ENCODE data around the gene ABTB2. TPM values are rescaled to one million over a fixed set of nuclear protein-coding genes. Genes with fewer than 3 reads are reported as not detected.

Gene ABTB2
- total RNA-seq, 1 donor from 2014 or later, result 73.0 TPM

DNA sequence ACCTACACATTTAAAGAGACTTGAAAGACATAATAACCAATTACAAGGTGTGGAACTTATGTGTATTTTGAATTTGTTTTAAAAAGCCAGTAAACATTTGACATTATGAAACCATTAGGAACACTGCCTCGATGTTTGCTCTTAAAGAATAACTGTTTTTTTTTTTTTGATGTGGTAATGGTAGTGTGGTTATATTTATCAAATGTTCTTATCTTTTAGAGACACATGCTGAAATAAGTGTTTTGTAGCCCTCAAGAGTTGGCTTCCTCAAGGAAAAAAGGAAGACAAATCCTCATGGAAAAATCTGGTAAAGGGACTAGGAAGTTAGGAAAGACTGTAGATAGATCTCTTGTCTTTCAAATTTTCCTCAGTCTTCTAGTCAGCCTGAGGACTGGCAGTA is 2.2 kb upstream of the ABTB2 start:
- ChIA-PET CTCF (interaction anchor here (1.1 kb wide), 1 partner anchor 552 kb away, joined by 3 read pairs; no protein-coding TSS in a partner anchor), POLR2A (no interaction called here)
- Mint-ChIP-seq H3K36me3 (ENCODE audit: low read depth) (peaks cover 18% of the 10 kb centered on the region), H3K9me3 (no peaks in the 10 kb centered on the region), H3K27me3 (peaks cover 22% of the 10 kb centered on the region), H3K4me1 (peaks cover 22% of the 10 kb centered on the region), H3K4me3 (no peak overlapping the region), H3K27ac (no peak overlapping the region)
- intact Hi-C loops (cut with micrococcal nuclease), result loop anchor here (10.0 kb wide), 1 partner anchor 135 kb away; no protein-coding TSS in a partner anchor
- no peak for TF ChIP-seq CTCF (IDR thresholded peaks at IDR 0.05)
- DNase-seq (no peak), ATAC-seq (ENCODE audit: low read depth) (no peak)

DNA sequence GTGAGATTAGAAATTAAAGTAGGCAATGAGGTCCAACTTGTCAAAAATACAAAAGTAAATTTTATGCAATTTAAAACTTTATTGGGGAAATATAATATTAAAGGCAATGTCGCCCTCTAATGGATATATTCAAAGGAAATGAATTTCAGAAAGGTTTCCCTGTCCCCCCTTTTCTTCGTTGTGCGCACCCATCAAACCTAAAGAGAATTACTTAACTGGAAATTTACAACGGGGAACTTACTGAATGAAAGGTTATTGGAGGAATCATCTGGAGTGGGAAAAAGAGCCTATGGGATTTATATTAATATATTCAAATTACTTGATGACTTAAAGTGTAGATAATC is 1.7 kb upstream of the ABTB2 start:
- ChIA-PET POLR2A (no interaction called here), CTCF (no interaction called here)
- no peaks in the 10 kb centered on the region for H3K9me3 Mint-ChIP-seq
- no peak for ATAC-seq (ENCODE audit: low read depth)
- peak overlapping the region; percentile 88 for H3K4me3 Mint-ChIP-seq
- no peak overlapping the region for H3K27ac Mint-ChIP-seq
- peaks cover 24% of the 10 kb centered on the region for H3K36me3 Mint-ChIP-seq (ENCODE audit: low read depth)
- intact Hi-C loops (cut with micrococcal nuclease), result loop anchor here (1.0 to 5.0 kb wide), 10 partner anchors 109 to 1033 kb away; no protein-coding TSS in a partner anchor
- TF ChIP-seq CTCF (IDR thresholded peaks at IDR 0.05), result no peak
- H3K27me3 Mint-ChIP-seq, result peaks cover 25% of the 10 kb centered on the region
- DNase-seq, result no peak
- H3K4me1 Mint-ChIP-seq, result peaks cover 27% of the 10 kb centered on the region

DNA sequence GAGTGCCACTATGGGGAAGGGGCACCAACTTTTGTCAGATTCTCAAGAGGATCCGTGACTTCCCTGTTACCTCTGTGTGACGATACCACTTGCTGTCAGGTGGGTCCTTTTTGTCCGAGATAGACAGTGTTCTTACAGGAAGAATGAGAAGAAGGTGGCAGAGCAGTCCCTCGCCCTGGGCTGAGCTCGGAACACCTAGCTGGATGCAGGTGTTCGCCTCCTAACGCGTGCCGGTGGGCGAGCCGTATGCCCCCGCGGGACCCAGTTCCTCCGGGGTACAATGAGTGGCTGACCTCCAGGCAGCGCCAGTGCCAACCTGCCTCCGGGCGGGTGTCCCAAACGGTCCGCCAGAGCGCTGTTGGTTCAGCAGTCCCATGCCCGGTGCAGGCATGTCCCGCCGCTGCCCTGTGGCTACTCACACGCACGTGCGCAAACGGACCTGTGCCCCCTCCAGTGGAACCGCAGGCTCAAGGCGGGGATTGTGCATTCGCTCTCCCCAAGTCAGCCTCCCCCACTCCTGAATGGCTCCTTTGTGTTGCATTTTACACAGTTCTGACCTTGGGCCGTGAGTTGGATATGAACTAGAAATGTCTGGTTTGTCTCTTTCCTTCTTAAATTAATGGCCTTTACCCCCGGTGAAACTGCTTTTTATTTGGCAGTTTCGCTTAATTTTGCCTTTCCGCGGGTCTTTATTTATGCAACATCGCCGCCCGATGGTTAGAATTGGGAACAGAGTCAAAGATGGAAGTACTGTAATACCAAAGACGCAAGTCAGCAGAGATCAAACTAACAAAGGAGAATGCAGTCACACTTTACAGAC is 1.1 kb upstream of the ABTB2 start:
- peaks cover 28% of the 10 kb centered on the region for H3K36me3 Mint-ChIP-seq (ENCODE audit: low read depth)
- CTCF ChIA-PET, result interaction anchor here (1.0 to 5.1 kb wide), 8 partner anchors 108 to 362 kb away, joined by 3 to 100 read pairs (median 5); partner anchors contain the start of gene NAT10
- DNase-seq, result peak; percentile 59
- peaks cover 31% of the 10 kb centered on the region for H3K4me1 Mint-ChIP-seq
- no peaks in the 10 kb centered on the region for H3K9me3 Mint-ChIP-seq
- POLR2A ChIA-PET, result interaction anchor here (0.7 to 6.8 kb wide), 15 partner anchors 12 to 362 kb away, joined by 3 to 123 read pairs (median 6); partner anchors contain the start of gene NAT10
- peak; percentile 92 for TF ChIP-seq CTCF (IDR thresholded peaks at IDR 0.05)
- peak overlapping the region; percentile 88 for H3K4me3 Mint-ChIP-seq
- intact Hi-C loops (cut with micrococcal nuclease), result loop anchor here (1.0 to 5.0 kb wide), 18 partner anchors 80 to 1033 kb away; partner anchors contain the start of genes C11orf91 and NAT10
- H3K27me3 Mint-ChIP-seq, result peaks cover 25% of the 10 kb centered on the region
- peak; percentile 19 for ATAC-seq (ENCODE audit: low read depth)
- H3K27ac Mint-ChIP-seq, result peak overlapping the region; percentile 86

GRCh38 chr11:34358258-34358727 is 483 bp upstream of the ABTB2 start:
- peak overlapping the region; percentile 88 for H3K4me3 Mint-ChIP-seq
- peaks cover 35% of the 10 kb centered on the region for H3K4me1 Mint-ChIP-seq
- H3K9me3 Mint-ChIP-seq, result no peaks in the 10 kb centered on the region
- ChIA-PET CTCF (interaction anchor here (0.8 to 5.1 kb wide), 12 partner anchors 107 to 501 kb away, joined by 3 to 100 read pairs (median 4); partner anchors contain the start of gene NAT10), POLR2A (interaction anchor here (0.6 to 6.8 kb wide), 32 partner anchors 11 to 361 kb away, joined by 3 to 123 read pairs (median 4); partner anchors contain the start of genes CAPRIN1, CAT and NAT10)
- H3K27ac Mint-ChIP-seq, result peak overlapping the region; percentile 80
- ATAC-seq (ENCODE audit: low read depth), result peak; percentile 22
- no peak for DNase-seq
- peaks cover 32% of the 10 kb centered on the region for H3K36me3 Mint-ChIP-seq (ENCODE audit: low read depth)
- peaks cover 19% of the 10 kb centered on the region for H3K27me3 Mint-ChIP-seq
- TF ChIP-seq CTCF (IDR thresholded peaks at IDR 0.05), result no peak
- intact Hi-C loops (cut with micrococcal nuclease), result loop anchor here (1.0 to 5.0 kb wide), 11 partner anchors 81 to 1034 kb away; partner anchors contain the start of genes C11orf91 and NAT10

Data from activated B cell treated with CpG ODN at 0.5 μM for 24 hours (primary cell).